ENCODE data around the gene UGT1A6.

UGT1A6 gene

GRCh38 chr2:233817361-233817911 is 124.7 kb downstream of the UGT1A6 start:
- DNase-seq (ENCODE audit: extremely low read depth in 1 of 2, low read depth in 1 of 2): no peak

DNA sequence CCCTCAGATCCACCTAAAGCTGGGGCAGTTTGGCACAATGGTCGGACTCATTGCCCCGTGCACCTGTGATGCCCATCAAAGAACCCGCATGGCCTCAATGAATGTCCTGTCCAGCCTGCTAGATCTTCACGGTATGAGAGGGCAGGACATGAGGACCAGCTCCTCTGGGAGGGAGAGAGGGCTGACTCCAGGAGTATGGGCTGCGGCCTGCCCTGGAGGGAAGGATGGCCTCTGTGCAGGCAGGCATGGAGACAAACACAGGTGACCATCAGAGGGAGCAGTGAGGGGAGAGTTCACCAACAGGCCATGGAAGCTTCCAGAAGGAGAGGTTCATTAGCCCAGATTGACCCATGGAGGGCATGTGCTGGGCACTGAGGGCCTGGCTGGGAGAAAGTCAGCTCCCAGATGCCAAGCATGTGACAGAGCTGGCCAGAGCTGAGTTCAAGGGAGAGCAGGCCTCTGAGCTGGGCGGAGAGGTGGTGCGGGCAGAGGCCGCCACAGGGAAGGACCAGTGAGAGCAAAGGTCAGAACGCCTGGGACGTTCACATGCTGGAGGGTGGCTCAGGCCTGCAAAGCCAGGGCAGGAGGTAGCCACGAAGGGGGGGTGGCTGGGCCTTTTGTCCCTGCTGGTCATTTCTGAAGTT is 125.4 kb downstream of the UGT1A6 start:
- DNase-seq (ENCODE audit: extremely low read depth in 1 of 2, low read depth in 1 of 2): no peak

DNA sequence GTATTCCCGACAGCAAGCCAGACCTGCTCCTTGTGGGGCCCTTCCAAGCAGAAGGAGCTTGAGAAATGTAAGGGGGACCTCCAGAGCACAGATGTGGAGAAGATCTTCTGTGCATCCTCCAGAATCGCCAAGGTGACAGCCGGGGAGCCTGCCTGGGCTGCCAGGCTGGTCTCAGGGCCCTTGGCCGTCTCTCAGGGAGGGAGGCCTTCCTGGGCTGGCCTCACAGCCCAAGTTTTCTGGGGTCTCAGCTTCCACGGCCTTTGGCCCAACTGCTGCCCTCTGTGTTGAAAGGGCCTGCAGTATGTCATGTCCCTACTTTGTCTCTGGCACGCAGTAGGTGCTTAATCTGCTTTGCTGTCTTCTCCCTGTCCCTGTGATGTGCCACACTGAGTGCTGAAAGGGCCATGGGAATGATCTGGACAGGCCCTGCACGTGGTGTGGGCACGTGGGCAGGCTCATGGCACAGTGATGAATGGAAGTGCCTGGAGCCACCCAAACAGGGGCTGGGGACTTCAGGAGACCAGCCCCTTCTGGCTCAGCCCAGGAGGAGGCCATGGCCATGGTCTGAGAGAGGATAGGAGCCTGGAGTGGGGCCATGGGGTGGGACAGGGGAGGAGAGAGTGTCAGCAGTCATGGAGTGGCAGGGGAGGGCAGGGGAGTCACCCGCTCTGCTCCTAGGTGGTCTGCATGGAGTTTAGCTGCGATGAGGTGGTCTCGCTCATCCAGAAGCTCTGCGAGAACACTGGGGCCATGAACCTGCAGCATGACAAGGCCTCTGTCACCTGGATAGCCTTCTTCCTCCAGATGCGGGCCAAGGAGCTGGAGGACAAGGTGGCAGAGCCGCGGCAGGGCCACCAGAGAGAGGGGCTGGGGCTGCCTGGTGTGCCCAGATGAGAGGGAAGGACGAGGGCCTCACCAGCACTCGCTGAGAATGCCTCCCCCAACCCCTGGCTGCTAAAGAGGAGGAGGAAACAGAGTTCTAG is 126.2 kb downstream of the UGT1A6 start:
- no peak for DNase-seq (ENCODE audit: extremely low read depth in 1 of 2, low read depth in 1 of 2)

- DNase-seq (ENCODE audit: extremely low read depth in 1 of 2, low read depth in 1 of 2): no peak
These were observed 127.4 kb downstream of the UGT1A6 start for GRCh38 chr2:233819884-233820773.

- DNase-seq (ENCODE audit: extremely low read depth in 1 of 2, low read depth in 1 of 2): no peak
These were observed 128.1 kb downstream of the UGT1A6 start for GRCh38 chr2:233820774-233821105.

GRCh38 chr2:233821196-233821595 is 128.5 kb downstream of the UGT1A6 start:
- no peak for DNase-seq (ENCODE audit: extremely low read depth in 1 of 2, low read depth in 1 of 2)

GRCh38 chr2:233821709-233822100 is 129.0 kb downstream of the UGT1A6 start:
- no peak for DNase-seq (ENCODE audit: extremely low read depth in 1 of 2, low read depth in 1 of 2)

DNA sequence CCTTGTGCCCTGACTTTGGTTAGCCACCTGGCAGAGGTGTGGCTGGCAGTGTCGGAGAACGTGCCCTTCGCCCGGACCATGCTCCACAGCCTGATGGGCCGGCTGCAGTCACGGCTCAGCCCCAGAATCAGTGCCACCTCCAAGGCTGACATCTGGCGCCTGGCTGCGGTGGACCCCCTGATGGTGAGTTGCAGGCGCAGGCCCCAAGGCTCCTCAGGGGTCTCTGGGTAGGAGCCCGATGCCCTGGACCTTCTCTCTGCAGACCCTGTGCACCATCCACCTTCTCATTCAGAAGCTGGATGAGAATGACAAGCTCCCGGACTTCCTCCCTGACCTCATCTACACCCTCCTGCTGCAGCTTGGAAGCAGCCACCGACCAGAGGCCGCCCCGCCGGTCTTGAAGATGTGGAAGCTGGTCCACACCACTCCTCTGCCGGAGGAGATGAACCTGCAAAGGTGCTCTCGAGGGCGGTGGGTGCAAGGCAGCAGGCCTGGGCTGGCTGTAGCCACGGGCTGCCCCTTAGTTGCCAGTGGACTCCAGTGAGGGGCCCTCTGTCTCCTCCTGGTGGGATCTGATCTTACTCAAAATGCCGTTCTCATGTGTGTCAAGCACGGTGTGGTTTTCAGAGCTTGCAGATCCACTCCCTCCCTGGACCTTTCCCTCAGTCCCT is 129.5 kb downstream of the UGT1A6 start:
- DNase-seq (ENCODE audit: extremely low read depth in 1 of 2, low read depth in 1 of 2): no peak

Measured in activated CD8-positive, alpha-beta memory T cell treated with anti-CD3 and anti-CD28 coated beads for 1 hour (primary cell).